ENCODE data around the gene ITIH4.

ITIH4 gene

DNA sequence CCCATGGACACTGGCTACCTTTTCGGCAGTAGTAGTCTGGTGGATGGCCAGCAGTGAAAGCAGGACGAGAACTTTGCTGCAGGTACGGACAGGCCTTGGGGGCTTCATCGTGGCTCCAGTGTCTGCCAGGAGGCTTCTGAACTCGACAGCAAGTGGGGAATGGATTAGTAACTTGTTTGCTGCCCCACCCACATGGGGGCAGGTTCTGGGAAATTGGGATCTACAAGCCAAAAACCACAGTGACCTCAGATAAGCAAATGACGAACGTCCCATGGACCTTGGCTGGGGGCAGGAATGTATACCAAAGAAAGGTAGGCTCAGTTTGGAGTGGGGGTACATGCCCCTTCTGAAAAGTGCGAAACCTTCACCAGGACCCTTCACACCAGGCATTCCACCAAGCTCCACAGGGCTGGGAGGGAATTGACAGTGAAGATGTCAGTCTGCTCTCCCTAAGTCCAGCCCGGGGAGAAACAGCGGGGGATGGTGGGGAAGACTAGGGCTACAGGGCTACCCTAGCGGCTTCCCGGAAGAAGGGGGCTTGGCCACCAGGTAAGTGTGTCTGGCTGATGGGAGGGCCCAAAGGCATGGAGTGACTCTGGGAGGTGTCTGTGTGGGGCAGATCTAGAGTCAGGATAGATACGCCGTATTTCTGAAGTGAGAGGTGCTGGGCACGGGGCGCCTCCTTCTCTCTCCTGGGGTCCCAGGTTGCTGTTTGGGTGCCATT lies at the start of gene ITIH4:
ITIH4 (minus strand) TSS at position 138 of the 724 bp plus-strand sequence; CDS start at position 108, 30 bp downstream.
- no peak for DNase-seq

DNA sequence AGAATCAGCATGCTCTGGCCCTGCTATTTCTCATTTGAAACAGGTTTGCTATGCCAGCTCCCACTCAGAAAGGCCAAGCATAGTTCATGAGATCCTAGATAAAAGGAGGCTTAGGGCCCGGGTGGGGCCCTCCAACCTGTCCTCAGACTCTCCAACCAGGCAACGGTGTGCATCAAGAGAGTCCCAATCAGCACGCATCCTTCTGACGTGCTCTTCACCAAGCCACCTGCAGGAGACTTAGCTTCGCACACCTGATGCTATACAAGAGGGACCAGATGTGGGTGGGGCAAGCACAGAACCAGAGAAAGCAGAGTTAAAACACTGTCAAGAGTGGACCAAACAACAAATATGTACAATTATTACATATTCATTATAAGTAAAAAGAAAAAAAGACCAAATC lies 49.6 kb upstream of the ITIH4 start:
- DNase-seq, result no peak

DNA sequence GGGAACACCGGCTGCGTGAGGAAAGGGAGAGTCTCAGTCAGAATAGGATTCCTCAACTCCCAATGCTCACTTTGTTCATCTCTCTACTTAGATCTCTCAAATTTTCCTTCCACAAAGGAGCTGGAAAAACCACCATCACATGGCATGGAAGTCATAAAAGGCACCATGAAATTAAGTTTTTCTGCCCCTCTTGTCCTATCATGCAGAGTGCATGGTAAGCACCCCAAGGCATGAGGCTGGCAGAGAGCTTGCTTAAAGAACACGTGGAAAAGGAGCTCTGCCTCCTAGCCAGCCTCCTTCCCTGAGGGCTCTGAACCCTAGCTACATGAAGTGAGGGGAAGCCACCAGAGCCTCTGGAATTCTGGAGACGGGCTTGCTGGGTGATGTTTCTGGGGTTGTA lies 49.1 kb upstream of the ITIH4 start:
- no peak for DNase-seq

DNA sequence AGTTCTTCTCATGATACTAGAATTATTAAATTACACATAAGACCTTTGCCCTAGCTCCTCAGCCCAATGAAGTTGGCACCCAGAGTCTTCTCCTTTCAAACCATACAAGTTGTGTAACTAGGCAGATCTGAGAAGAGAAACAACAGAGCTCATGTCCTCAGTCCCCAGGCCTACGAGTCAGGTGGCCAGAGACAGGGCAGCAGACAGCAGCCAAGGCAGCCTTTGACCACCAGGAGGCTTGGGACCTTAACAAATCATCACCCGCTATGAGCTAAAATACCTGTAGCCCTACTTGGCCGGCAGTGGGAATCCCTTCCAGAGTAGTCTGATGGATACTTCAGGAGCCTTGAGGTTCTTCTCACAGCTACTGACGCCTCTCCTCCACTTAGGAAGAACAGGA lies 48.6 kb upstream of the ITIH4 start:
- no peak for DNase-seq

DNA sequence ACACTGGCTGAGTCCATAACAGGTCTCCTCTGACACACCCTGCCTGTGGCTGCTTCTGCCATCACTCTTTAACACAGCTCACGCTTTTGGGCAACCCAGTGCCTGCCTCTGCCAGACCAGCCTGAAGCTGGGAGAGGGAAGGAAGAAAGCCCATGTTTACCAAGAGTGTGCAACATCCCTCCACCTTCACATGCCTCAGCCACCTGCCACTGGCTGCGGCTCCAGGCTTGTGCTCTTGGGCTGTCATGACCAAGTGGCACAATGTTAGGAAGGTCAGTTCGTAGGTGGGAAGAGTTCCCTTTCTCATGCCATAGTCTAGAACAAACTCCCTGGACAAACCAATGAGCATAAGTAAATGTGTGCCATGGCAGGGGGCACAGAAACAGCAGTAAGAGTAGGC lies 46.6 kb upstream of the ITIH4 start:
- no peak for DNase-seq

DNA sequence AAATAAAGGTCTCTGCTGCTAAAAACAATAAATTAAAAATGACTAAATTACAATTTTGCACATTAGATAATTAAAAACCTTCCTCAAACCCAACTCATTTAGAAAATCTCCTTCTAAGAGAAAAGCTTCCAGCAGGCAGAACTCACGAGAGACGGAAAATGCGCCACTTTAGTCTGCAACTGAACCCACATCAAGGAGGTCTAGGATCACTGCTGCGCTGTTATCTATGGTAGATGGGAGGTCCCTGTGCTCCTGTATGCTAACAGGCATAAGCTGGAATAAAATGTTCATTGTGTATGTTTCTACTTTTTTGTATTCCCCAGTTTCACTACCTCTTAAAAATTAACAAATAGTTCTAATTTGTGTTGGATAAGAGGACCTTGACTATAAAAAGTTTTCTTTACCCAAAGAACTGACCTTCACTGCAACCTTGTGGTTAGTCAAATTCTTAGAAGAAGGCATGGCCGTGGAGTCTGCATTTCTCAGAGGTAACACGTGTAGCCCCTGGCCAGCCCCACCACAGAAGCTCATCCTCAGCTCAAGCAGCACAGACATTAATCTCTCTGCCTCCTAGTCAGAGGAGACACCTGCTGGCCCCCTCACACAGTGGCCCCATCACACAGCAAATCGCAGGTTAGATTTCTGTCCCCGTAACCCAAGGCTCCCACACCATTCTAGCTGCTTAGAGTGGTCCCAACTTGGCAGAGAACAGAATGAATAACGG lies 44.6 kb upstream of the ITIH4 start:
- peak; percentile 9 for DNase-seq

DNA sequence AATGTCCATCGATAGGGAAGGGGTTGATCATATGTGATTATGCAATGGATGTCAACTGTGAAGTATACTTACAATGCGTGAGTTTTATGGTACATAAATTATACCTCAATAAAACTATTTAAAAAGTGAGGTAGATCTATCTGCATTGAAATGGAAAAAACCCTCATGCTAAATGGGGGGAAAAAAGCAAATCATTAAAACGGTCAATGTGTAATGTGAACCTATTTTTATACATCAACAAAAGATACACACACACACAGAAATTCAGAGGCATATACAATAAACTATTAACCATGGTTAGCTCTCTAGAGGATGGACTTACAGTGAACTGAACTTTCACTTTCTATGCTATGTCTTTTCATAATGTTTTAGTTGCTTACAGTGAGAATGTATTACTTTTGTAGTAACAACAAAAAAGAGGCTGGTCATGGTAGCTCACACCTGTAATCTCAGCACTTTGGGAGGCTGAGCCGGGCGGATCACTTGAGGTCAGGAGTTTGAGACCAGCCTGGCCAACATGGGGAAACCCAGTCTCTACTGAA lies 43.8 kb upstream of the ITIH4 start:
- no peak for DNase-seq

DNA sequence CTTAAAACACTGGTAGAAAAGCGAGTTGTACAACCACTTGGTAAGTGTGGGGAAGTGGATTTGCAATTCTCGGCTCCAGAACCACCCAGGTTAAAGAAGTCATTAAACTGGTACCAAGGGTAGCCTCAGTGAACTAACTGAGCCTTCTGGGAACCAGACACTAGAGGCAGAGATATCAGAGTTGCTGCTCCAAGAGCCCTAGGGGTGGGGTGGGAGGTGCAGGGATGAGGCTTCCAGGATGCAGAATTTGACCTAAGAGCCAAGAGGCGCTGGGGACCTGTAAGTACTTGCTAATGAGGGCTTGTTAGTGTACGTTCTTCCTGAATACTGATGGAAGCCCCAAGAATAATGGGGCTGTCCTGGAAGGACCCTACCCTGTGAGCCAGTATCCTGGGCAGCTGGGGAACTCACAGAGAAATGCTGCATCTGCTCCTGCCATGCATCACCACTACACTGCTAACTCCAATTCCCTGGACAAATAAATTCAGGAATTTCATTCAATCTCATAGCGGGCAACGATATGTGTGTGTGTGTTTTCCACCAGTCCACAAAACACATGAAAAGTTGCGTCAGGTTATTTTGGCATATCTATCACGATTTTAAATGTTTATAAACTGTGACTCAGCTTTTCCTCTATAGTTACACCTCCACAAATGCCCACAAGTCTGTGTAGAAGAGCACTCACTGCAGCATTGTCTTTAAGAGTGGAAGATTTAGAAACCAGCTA lies 43.1 kb upstream of the ITIH4 start:
- DNase-seq, result no peak

DNA sequence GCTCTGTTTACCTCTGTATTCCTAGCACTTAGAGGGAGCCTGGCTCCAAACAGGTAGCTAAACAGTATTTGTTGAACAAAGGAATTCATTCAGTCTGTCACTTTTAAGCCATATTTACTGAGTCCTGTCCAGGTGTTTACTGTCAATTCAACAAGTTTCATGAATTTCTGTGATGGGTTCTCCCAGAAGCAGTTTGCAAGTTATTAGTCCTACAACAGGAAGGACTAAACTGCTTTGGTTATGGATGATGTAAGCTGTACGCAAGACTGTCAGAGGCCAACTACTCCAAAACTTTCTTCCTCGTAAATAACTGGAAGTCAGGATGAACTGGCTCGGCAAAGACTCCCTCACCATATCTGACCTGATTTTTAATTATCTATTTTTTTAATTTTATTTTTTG lies 41.8 kb upstream of the ITIH4 start:
- DNase-seq, result no peak

DNA sequence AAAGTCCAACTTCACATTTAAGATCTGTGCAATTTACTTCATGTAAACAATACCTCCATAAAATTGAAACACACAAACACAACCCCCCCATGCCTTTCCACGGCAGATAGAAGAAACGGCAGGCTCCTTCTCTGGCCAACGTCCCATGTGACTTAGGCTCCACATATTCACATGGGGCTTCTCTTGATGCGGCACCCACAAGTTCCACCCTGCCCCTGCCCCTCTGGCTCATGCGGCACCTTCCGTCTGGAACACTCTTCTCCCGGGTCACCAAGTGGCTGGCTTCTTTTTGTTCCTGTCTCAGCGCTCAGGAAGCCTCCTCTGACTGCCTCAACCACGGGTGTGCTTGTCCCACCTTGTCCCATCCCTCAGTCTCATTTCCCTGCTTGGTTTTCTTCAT lies 41.3 kb upstream of the ITIH4 start:
- DNase-seq, result no peak

DNA sequence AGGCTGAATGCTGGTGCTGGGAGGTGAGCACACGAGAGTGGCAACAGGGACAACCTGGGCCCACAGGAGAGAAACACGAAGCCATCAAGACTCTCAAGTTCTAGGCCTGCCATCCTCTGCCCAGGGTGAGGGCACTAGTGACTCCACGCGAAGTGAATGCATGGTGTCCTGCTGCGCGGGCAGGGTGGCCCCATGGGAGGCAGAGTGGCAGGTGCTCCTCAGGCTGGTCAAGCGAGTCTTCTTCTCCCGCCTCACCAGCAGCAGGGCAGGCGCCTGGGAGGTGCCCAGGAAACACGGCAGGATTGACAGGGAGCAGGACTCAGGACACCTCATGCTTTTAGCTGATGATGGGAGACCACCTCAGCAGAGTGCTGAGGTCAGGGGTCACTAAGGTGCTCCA lies 40.0 kb upstream of the ITIH4 start:
- no peak for DNase-seq

DNA sequence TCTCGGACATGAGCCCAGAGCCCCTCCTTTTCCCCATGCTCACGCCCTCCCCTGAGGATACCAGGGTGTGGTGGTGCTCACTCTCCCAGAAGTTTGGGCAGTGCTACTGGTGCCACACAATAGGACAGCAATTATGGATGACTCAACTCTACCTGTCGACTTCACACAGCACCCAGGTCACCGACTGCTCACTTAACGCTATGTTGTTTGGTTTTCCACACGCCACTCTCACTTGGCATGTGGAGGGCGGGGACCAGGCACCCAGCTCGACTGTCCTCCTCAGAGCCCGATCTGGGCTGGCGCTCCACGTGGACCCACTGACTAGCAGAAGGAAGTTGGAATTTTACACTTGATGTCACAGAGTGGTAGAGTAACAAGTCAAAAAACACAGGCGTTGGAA lies 36.0 kb upstream of the ITIH4 start:
- DNase-seq, result no peak

DNA sequence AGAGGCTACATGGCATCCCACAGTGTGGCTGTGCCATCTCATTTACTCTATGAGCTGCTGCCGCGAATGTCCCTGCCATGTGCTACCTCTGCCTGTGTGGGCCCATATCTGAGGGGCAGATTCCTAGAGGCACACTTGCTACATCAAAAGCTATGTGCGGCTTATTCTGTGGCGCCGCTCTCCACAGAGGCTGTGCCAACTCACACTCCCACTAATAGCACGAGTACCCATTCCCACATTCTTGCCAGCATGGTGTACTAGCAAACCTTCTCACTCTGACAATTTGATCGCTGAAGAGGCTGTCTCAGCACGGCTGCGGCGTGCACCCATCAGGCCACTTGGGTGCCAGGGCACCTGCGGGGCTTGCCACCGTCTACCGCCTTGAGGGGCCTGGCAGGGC lies 35.5 kb upstream of the ITIH4 start:
- DNase-seq, result no peak

DNA sequence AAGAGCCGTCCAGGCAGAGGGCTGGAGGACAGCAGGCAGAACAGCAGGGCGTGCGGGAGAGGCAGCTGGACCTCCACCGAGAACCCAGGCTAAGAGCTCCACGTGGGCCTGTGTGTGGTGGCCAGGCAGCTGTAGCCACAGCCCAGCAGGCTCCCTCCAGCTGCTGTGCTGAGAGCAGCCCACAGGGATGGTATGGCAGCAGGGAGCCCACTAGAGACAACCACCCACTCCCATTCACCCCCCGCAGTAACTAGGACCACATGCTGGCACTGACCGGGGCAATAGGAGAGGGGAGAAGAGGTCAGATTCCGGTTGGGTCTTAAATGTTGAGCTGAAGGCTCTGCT lies 29.9 kb upstream of the ITIH4 start:
- no peak for DNase-seq

DNA sequence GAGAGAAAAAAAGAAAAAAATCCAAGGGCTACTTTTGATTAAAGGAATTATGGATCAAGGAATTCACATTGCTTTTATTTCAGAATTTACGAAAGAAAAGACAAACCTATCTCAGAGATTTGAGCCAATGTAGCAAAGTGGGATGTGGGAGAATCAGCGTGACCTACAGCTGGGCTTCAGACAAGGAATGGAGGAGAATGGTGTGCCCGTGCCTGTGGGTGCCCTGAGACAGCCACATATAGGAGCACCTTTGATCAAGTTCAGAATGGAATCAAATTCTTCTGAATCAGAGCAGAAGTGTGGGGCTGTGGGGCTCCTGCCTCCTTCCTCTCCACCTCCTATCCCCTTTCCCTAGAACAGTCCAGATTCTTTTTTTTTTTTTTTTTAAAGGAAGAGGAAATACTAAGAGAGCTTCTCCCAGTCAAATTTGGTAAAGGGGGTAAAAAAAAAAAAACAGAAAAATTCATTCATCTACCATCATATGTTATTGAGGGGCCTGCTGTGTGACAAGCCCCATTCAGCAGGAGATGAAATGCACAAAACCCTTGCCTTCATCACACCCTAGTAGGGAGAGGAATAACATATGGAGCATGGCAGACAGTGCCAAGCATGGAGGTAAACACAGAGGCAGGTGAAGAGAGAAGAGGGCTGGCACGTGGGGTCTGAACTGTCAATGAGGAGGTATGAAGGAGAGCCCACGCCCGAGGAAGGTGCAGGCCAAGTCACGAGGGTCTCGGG lies 29.4 kb upstream of the ITIH4 start:
- no peak for DNase-seq

DNA sequence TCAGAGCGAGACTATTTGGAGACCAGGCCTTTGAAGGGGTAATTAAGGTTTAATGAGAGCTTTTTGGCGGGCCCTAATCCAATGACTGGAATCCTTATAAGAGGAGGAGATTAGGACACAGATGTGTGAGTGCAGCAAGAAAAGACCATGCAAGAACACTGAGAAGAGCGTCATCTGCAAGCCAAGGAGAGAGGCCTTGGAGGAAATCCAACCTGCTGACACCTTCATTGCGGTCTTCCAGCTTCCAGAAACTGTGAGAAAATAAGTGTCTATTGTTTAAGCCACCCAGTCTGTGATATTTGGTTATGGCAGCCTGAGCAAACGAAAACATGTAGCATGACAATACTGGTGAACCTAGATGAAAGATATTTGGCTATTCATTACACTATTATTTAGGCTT lies 27.4 kb upstream of the ITIH4 start:
- peak; percentile 95 for DNase-seq

DNA sequence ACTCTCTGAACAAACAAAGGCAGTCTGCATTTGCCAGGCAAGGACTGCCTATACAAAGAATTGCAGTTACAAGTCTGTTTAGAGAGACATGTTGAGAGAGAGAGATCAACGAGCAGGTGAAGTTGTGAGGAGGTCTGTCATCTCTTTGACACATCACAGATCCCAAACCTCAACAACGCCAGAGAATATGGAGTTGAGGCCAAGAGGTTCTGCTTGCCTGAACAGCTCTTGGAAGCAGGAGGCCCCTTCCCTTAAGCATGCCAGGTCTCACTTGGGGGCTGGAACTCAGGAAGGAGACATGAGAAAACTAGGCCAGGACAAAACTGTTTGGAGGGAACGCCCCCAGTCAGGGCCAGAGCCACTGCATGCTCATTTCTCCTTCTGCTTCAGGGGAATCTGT lies 26.7 kb upstream of the ITIH4 start:
- DNase-seq, result no peak

DNA sequence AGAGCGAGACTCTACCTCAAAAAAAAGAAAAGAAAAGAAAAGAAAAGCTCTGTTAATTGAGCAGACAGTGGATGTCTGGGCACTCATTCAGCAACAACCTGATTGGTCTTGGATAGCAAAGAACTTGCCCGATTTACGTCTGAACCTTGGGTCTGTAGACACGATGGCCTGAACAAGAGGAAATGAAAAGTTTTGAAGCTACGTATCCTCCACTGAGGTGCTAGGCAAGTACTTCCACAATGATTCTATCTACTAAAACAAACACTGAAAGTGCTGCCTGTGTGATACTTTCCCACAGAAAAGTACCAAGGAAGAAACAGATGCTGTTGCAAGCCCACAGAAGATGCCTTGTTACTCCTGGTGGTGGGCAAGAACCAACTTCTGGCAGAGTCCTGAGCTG lies 26.2 kb upstream of the ITIH4 start:
- no peak for DNase-seq

DNA sequence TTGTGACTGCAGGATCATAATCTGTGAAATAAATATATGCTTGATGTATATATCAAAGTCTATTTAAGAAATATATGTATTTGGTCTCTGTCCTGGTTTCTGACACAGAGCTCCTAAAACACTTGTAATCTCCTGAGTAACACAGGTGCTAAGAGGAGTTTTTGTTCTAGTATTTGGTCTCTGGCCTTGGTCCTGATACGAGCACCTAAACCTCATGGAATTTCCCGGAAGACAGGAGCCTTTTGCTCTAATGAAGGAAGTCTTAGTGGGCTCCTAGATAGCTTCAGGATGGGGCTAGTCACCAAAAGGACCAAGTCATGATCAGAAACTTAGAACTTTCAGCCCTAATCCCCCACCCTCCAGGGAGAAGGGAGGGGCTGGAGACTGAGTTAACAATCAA lies 23.5 kb upstream of the ITIH4 start:
- DNase-seq, result no peak

DNA sequence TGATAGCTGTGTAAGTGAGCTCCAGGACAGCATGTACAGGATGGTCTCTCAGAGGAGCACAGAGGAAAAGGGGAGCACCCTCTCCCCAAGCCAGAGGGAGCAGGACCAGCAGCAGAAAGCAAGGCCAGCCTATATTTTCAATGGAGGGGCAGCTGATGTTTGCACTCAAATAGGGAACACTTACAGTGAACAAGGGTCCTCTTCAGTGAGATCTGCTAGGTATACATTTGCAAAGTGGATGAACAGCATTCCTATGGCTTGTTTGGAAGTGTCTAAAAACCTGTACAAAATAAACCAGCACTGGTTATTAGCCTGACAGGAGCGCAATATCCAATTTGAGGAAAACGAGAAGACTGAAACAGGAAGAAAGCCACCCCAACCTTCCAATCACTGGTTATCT lies 21.9 kb upstream of the ITIH4 start:
- no peak for DNase-seq

DNA sequence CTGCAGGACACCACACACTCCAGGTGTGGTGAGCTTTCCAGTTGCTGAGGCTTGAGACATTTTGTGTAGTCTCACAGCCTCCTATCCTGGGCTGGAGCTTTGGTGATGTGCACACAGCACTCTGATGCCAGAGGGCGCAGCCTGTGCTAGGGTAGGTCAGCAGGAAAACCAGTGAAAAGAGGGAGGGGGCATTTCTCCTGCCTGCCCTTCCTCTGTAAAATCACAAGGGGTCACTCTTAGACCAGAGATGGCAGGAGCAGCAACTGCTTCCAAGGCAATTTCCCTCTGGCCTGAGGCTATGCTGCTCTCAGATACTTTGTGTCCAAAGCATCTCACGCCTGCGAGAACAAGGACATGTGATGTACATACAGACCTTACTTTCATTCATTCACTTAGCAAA lies 20.9 kb upstream of the ITIH4 start:
- peak; percentile 74 for DNase-seq

DNA sequence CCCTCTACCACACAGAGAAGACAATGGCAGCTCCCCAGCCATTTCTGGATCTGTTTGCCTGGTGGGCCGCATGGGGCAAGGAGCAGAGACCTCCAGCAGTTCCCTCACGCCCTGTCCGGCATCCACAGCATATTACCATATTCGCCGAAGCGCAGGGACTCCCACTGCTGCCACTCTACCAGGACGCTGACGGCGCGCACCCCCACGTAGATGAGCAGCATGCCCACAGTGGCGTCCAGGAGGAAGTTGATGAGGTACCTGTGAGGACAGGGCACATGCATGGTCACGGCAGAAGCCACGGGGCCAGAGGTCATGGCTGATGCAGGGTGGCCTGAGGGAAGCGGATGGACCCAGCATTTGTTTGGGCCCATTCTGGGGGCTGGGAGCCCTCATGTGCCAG lies 19.2 kb upstream of the ITIH4 start:
- no peak for DNase-seq

DNA sequence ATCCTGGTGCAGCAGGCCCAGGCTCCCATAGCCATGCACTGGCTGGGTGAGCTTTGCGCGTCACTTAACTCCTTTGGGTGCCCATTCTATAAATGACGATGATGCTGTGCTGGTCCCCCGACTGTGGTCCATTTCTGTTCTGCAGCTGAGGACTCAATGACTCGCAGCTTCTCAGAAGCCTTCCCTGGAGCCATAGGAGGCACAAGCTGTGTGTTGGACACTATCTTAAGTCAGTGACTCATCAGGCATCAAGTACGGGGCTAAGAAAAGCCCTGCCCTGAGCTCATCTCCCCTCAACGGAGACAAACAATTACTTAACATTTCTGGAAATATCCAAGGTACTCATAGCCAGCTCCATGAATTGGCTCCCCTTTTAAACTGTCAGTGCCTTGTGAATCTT lies 18.1 kb upstream of the ITIH4 start:
- no peak for DNase-seq
